NCI-H1417 (cell line): ENCODE measurements around the gene MXRA7.

ENCODE experiments used
- DNase-seq, 3 experiments: peaks; one replicate each; lab custom pipeline; 2025; lab: John Stamatoyannopoulos, UW

Gene MXRA7

GRCh38 chr17:76677406-76677805 lies 33.4 kb downstream of the MXRA7 start:
- no peak for DNase-seq

DNA sequence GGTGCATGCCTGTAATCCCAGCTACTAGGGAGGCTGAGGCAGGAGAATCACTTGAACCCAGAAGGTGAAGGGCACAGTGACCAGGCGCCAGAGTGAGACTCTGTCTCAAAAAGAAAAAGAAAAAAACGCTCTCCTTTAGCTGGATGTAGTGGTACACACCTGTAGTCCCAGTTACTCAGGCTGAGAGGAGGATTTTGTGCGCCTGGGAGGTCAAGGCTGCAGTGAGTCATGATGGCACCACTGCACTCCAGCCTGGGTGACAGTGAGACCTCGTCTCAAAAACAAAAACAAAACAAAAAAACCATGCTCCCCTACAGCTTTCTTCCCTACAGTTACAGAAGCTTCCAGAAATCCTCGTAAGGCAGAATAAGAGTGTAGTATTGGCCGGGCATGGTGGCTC lies 34.1 kb downstream of the MXRA7 start:
- DNase-seq: no peak

GRCh38 chr17:76675648-76676047 lies 35.1 kb downstream of the MXRA7 start:
- DNase-seq: no peak

- DNase-seq: no peak
Observed at GRCh38 chr17:76674600-76674999, 36.2 kb downstream of the MXRA7 start.

DNA sequence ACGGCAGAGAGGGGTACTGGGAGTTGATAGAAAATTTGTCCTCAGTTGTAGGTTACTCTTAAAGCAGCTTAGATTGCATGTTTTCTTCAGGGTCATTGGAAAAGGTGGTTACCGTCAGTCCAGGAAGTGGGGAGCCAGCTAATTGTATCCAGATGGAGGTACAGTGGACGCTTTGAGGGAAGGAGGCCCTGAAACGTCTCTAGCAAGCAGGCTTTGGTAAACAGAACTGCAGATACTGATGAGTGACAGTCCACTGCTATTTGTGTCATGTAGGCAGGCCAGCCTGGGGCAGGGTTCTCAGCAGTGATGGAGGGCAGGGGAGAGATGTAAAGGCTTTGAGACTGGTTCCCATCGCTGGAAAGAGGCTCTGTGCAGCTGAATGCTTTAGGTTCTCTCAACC lies 37.0 kb downstream of the MXRA7 start:
- no peak for DNase-seq

DNA sequence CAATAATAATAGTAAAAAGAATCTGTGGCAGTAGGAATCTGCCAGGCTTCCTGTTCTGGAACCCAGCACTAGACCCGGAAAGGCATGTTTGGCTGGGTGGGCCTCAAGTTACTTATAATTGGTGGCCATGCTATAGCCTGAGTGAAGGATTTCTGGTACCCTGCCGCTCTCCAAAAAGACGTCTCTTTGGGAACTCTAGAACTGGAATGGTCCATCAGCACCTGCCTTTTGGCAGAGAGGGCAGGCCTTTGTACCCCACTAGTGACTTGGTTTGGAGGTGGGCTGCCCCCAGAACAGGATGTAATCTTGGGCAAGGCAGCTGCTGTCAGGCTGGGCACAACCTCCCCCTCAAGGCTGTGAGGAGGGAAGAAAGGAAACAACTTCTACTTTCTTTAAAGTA lies 37.9 kb downstream of the MXRA7 start:
- DNase-seq: no peak

DNA sequence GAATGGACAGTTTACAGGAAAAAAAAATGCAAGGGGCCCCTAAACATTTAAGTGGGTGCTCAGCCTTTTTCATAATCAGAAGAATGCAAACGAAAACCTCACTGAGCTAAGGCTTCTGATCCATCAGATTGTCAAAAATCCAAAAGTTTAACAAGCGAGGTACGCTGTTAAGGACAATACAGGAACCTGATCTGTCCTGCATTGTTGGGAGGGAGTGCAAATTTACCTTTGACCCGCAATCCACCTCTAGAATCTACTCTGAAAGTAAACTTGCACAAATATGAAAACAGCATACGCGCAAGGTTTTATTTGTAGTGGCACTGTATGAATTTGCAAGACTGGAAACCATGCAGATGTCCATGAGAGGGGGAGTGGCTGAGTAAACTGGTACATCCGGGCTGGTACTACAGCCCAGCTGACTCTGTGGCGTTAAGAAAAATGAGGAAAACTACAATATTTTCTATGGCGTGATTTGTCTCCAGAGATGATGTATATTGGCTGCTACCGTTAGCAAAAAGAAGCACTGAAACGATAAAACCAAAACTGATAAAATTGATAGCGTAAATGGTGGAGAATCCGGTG lies 38.4 kb downstream of the MXRA7 start:
- DNase-seq: peak; percentile 24 to 75 (median 54)

DNA sequence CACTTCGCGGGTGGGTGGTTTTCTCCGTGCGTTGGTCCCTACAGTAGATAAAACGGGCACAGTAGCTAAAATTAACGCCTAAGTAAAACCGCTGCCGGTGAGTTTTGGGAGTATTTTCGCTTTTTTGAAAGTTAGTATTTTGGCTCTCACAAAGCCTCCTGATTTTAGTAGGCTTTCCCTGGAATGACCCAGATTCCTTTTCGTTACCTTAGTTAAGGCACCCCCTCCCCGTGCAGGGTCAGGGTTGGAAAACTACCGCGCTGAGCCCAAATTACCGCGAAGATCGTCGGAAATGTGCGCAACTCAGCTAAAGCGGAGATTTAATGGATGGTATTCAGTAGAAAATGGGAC lies 38.9 kb downstream of the MXRA7 start:
- no peak for DNase-seq

DNA sequence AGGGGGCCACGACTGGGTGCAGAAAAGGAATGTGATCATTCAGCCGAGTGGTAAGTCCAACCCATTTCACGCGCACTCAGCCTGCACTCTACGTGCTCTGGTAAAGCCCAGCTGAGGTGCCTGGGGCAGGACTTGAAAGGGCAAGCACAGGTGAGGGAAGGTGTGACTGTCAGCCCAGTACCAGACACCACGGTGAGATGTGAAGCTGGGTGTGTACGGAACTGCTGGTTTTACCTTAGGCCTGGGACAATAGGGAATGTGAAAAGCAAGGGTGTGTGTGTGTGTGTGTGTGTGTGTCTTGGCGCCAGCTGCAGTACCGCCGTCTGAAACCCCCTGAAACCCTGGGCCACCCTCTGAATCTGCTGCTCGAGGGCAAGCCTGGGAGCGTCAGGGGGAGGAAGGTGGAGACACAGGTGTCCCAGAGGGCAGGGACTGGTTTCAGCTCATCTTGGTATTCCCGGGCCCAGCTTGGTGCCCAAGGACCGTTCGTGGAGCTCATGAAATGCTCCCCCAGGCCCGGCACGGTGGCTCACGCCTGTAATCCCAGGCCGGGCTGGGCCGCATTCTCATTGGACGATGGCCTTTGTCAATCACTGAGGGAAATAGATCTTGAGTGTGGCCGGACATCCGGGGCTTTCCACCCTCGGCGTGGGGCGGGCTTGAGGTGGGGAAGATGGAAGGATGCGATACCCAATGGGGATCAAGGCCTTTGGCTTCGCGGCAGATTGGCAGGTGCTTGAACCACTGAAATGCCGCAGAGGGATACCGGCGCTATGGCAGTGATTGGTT lies 39.4 kb downstream of the MXRA7 start:
- DNase-seq: peak; percentile 99 to 100 (median 100)

- DNase-seq: peak in 1 of 3 experiments; percentile 32
Observed at GRCh38 chr17:76670718-76671122, 40.0 kb downstream of the MXRA7 start.

DNA sequence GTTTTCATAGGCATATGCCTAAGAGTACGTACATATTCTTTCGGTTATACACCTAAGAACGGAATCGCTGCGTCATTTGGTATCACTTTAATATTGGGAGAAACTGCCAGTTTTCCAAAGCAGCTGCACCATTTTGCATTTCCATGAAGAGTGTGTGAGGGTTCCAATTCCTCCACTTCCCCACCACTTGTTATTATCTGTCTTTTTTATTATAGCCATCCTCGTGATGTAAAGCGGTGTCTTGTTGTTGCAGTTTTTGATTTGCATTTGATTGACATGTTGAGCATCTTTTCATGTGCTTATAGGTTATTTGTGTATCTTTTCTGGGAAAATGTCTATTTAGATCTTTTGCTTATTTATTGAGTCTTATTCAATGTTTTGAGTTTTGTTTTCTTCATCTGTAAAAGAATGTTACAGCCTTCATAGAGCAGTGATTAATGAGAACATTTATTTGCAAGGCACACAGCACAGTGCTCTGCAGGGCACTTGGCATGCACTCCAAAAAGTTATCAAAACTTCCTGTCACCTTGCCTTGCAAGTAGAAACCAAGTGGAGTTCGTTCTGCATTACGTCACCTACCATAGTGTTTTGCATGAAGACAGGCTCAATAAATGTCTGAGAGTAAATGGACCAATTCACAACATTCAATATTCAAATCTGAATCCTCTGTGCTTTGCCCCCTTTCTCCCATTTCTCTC lies 40.6 kb downstream of the MXRA7 start:
- DNase-seq: no peak

DNA sequence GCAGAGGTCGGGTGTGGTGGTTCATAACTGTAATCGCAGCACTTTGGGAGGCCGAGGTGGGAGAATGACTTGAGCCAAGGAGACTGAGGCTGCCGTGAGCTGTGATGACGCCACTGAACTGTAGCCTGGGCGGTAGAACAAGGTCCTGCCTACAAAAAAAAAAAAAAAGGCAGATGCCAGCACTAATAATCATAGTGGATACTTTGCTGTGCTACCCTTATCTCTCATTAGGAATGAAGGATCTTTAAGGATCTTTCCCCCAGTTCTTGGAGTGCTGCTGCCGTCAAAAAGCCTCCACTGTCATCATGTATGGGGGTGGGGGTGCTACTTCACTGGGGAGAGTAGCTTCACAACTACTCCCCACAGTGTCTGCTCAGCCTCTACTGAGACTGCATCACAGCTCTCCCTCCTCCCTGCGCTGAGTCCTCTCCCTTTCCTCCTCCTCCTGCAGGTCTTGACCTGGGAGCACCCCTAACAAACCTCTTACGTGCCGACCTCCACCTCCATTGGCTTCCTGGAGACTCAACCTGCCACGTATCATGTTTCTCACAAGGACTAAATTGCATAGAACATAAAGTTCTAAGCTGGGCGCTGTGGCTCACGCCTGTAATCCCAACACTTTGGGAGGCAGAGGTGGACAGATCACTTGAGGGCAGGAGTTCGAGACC lies 42.8 kb downstream of the MXRA7 start:
- DNase-seq: no peak

- DNase-seq: no peak
Observed at GRCh38 chr17:76667491-76667755, 43.3 kb downstream of the MXRA7 start.

- DNase-seq: no peak
Observed at GRCh38 chr17:76660656-76661042, 50.1 kb downstream of the MXRA7 start.

- DNase-seq: peak in 2 of 3 experiments; percentile 45 to 68
Observed at GRCh38 chr17:76659928-76660655, 50.7 kb downstream of the MXRA7 start.

GRCh38 chr17:76658242-76658662 lies 52.5 kb downstream of the MXRA7 start:
- DNase-seq: no peak

DNA sequence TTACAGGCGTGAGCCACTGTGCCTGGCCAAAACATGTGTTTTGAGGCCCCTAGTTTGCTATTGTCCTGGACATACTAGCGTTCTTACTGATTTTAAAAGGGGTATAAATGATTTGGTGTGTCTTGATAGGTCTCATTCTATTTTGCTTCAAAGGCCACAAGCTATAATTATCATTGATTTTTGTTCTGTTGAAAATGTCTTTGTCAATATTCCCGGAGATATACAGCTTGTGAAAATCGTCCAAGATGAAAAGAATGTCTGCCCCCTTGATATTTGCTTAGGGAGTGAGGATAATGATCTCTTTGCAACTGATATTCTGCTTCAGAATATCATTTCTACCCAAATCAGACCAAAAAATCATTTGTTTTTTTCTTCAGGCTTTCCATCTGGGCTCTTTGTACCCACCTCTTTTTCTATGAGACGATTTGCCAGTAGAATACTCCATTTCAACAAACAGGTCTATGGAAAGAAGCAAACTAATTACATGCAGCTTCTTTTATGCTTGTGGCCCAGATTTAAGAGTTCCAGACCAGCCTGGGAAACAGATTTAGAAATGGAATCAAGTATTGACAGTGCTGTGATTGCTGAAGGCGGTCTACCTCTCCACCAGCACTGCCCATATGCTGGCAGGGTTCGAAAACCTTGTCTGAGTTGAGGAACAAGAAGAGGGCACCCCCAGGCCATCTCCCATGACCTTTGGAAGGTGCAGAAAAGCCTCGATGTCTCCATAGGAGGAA lies 53.1 kb downstream of the MXRA7 start:
- peak in 2 of 3 experiments; percentile 60 to 77 for DNase-seq

DNA sequence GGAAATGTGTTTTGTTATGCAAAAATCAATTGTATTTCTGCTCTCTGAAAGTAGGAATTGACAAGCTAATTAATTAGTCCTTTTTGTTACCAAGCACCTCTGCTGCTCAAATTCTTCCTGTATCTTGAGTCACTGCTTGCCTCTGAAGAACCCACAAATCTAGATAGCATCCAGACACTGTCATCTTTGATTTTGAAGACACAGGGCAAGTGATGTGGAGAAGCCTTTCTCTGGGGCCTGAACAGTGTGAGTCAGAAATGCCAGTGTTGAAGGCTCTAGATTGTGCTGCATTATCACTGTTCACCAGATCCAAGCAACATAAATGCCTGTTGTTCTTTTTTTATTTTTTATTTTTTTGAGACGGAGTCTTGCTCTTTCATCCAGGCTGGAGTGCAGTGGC lies 56.4 kb downstream of the MXRA7 start:
- DNase-seq: no peak

- no peak for DNase-seq
Observed at GRCh38 chr17:76650504-76650903, 60.3 kb downstream of the MXRA7 start.

GRCh38 chr17:76646712-76647111 lies 64.1 kb downstream of the MXRA7 start:
- no peak for DNase-seq

DNA sequence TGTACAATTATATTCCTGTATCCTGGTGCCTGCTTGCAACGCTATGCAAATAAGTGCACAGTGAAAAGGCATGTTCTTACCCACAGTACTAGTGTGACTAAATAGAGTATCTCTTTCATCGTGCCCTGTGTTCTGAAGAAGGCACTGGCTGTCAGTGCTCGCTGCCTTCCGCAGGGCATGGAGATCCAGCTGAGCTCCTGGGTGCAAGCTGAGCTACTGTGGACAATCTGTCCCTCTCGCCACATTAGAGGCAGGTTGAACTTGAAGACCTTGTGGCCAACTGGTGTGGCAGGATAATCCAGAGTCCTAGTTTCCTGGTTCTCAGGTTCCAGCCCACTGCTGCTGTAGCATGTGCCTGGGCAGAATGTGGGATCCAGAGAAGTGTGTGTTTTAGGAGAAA lies 65.3 kb downstream of the MXRA7 start:
- no peak for DNase-seq

DNA sequence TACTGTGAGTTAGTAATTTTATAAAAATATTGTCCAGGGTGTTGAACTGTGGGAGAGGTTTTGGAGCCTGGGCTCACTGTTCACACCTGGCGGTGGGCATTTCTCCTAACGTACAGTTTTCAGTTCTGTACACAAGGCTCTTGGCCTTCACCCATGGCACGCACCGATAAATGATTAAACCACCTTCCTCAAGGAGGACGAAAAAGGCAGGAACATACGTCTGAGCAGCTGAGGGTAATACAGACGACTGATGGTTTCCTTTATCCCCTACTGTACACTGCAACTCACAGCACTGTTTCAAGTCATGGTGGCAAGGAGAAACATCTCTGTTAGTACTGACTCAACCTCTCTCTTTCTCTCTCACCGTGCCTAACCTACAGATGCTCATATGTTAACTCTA lies 65.8 kb downstream of the MXRA7 start:
- no peak for DNase-seq
